Measurements from ENCODE around the gene WIPI1.

GRCh38 chr17:68437979-68438822 is 19.1 kb downstream of the WIPI1 start:
- TF ChIP-seq CTCF (IDR thresholded peaks at IDR 0.05) (no peak), POLR2A (IDR thresholded peaks at IDR 0.05) (no peak)
